ENCODE results near the gene SERP1. TPM values are rescaled to one million over a fixed set of nuclear protein-coding genes. Genes with fewer than 3 reads are reported as not detected.

Gene SERP1
- total RNA-seq, 3 donors from 2014 or later: 161 to 166 (median 165) TPM

Other genes starting within 250 kb of the SERP1 start
- 10 to 100 TPM; 19.5 to 20.9 (median 20.6) TPM for gene TSC22D2, start 138.2 kb downstream of the SERP1 start, total RNA-seq
- gene EIF2A, start 291 bp upstream of the SERP1 start, total RNA-seq: 100 to 1,000 TPM; 163 to 180 (median 163) TPM
- gene SELENOT, start 56.8 kb upstream of the SERP1 start, total RNA-seq: 100 to 1,000 TPM; 158 to 164 (median 162) TPM
- not detected for gene ERICH6, start 157.4 kb upstream of the SERP1 start, total RNA-seq
- gene SIAH2, start 216.7 kb upstream of the SERP1 start, total RNA-seq: 100 to 1,000 TPM; 136 to 146 (median 141) TPM

Data from activated T-cell treated with anti-CD3 and anti-CD28 coated beads, Interleukin-2, amount 50 U/mL, for 4 hours (primary cell).